Effector CD4-positive, alpha-beta T cell (primary cell): Measurements from ENCODE around the gene LRMDA.

Experiments
- DNase-seq: peaks from one replicate; pipeline ENCODE4 v3.0.0-alpha.2; 2020

LRMDA gene

DNA sequence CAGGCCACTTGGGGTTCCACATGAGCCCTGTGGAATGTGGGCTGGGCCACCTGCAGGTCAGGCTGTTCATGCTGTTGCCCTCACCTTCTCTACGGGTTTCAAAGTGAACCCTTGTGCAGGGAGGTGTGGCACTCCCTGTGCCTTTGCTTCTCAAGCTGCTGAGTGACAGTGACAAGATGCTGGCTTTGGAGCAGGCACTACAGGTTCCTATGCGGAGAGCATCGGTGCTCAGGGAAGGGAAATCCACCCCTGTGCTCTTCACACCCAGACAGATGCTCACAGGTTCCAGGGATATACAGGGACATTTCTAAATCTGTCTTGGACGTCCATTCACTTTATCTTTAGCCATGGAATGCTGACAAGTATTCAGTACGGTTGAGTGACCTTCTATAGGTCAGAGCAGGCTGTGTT lies 1005.0 kb downstream of the LRMDA start:
- no peak for DNase-seq

GRCh38 chr10:76436981-76437380 lies 1005.6 kb downstream of the LRMDA start:
- no peak for DNase-seq

- DNase-seq, result no peak
Measured at GRCh38 chr10:76440426-76440825, 1009.0 kb downstream of the LRMDA start.

GRCh38 chr10:76442113-76442512 lies 1010.7 kb downstream of the LRMDA start:
- DNase-seq, result no peak

DNA sequence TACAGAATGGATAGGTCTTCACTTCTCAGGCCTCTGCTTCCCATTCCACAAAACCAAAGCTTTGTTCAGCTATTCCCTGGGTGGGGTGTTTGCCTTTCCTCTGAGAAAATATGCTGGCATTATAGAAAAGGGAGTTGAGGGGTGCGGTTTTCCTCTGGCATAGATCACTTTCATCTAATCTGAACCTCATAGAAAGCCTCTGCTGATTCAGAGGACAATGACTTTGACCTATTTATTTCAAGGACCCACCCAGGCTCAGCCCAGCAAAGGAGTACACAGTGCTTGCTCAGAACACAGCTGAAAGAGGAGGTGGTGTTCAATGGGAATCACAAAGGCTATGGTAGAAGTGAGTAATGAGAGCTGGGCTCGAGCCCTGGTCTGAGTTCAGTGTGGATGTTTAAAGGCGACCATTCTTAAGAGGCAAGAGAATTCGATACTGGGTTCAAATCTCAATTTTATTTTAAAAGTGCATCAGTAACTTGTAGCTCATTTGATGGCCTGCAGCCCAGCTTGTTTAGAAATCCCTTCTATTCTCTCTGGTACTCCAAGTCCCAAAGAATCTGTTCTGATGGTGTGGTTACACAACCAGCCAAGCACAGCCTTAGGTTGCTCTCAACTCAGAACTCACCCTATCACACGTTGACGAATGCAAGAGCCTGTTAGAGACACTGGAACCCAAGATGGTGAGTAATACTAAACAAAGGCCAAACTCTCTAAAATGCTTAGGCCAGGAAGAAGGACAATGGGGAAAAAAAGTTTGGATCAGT lies 1012.8 kb downstream of the LRMDA start:
- no peak for DNase-seq

- no peak for DNase-seq
Measured at GRCh38 chr10:76447578-76447977, 1016.2 kb downstream of the LRMDA start.

DNA sequence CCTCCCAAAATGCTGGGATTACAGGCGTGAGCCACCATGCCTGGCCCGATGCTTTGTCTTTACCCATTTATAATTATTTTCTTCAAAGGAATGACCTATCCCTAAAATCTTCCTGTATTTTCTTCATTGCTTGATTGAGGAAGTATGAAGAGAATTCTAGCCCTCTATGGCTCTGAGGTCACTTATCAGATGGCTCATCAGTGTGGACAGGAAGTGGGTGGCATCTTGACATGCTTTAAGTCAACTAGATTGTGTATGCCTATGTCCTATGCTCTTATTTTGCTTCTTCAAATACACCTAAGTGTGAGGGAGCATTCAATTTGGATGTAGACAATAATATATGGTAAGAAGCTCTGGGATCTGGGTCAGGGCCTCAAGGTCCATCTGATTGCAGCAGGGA lies 1020.5 kb downstream of the LRMDA start:
- no peak for DNase-seq

DNA sequence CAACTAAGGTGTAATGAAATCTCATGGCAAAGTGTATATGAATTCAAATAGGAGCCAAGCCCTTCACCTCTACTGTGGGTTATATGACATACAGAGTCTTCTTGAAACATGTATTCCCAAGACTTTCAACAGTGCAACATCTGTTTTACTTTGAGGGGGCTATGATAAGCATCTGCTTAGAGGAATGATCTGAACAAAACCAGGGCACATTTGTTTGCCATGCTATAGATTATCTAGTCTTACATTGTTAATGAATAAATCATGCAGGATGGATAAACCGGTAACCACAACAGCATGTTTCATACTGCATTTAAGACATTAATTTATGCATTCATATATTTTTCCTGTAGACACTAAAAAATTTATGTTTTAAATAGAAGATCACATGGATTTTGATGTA lies 1021.9 kb downstream of the LRMDA start:
- no peak for DNase-seq

- no peak for DNase-seq
Measured at GRCh38 chr10:76453997-76454396, 1022.6 kb downstream of the LRMDA start.

- no peak for DNase-seq
Measured at GRCh38 chr10:76454506-76455140, 1023.2 kb downstream of the LRMDA start.

DNA sequence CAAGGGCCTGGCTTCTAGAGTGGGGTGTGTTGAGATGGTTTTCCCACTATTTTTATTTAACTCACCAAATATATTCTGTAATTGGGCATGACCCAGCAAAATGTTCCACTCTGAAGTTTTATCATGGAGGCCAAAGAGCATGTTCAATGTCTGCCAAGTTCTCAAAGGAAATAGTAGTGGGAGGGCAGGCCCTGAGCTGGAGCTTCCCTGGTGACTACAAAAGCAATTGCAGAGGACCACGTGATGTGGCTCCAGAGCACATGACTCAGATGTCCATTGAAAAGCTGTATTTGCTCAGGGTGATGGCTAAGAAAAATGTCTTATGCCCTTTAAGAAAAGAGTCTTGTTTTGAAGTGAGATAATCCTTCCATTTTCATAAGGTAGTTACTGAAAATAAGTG lies 1024.8 kb downstream of the LRMDA start:
- DNase-seq, result no peak

DNA sequence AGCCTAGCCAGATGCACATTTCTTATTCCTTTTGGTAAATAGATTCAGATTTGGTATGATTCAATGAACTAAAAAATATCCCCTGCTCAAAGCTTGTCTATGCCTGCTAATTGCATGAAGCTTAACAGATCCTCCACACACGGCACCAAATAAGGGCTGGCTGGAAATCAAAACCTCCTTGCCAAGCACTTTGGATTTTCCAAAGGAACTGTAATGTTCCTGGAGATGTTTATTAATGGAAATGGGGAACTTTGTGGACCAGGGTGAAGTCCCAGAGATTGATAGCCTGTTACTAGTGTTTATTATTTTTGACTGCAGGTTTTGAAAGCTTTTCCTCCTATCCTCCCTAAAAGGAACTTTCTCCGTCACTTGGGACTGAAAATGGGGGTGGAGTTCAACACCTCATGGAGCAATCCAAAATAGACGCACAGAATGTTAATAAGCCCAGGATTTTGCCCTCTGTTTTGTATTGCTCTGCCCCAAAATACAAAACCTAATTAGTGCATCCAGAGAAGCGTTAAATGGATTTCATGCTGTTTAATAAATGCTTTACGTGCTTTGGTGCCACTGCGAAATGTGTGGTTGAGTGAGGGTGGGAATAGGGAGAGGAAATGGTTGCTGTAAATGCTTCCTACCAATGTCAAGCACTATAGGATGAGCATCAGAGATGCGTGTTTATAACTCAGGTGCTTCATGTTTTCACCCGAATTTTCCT lies 1027.7 kb downstream of the LRMDA start:
- no peak for DNase-seq

GRCh38 chr10:76461024-76461423 lies 1029.6 kb downstream of the LRMDA start:
- DNase-seq, result no peak

GRCh38 chr10:76463111-76463510 lies 1031.7 kb downstream of the LRMDA start:
- DNase-seq, result no peak

DNA sequence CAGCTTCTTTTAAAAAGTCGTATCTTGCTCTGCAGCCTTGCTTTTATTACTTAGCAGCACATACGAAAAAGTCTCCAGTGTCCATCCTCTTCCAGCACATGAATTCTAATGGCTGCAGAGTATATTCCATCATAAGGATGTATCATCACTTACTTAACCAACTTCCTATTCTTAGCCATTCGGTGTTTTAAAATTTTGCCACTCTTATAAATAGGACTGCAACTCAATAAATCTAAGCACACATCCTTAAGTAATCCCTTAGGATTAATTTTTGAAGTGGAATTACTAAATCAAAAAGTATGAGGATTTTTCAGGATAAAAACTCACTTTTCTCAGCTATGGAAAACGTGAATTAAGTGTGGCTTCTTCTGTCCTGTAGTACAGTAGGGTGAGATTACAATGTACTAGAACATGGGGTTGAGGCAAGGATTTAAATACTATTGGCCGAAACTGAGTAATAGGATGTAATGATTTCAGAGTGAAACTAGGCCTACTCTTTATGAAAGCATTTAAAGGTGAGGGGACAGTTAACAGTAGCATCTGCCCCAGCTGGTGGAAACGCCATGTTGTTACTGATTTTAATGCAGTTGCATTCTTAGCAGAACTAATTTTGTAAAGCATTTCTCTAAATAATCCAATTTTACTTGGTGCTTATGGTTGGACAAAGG lies 1035.5 kb downstream of the LRMDA start:
- no peak for DNase-seq

- DNase-seq, result no peak
Measured at GRCh38 chr10:76469675-76470074, 1038.3 kb downstream of the LRMDA start.

- no peak for DNase-seq
Measured at GRCh38 chr10:76479103-76479790, 1047.8 kb downstream of the LRMDA start.

- DNase-seq, result no peak
Measured at GRCh38 chr10:76481178-76481577, 1049.8 kb downstream of the LRMDA start.

DNA sequence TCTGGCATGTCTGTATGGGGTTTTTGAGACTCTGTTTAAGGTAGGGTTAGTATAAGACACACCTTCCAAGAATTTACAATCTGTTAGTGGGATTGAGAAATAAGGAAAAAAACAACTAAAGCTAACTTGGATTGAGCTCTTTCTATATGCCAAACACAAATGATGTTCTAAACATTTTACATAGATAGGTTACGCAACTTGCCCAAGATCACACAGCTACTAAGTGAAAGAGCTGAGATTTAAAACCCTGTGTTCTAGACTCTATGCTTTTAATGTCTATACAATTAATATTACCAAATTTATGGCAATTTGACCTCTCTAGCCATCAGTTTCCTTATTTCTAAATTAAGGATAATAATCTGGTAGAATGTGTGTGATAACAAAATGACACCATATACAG lies 1056.2 kb downstream of the LRMDA start:
- no peak for DNase-seq

GRCh38 chr10:76488602-76489001 lies 1057.2 kb downstream of the LRMDA start:
- DNase-seq, result no peak

DNA sequence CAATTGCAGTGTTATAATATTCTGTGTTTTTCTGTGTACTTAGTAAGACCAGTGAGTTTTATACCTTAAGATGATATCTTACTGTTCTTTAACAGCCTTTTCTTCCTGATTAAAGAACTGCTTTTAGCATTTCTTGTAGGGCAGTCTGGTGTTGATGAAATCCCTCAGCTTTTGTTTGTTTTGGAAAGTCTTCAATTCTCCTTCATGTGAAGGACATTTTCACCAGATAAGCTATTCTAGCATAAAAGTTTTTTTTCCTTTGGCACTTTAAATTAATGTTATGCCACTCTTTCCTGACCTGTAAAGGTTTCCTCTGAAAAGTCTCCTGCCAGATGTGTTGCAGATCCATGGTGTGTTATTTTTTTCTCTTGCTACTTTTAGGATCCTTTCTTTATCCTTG lies 1059.8 kb downstream of the LRMDA start:
- DNase-seq, result no peak

DNA sequence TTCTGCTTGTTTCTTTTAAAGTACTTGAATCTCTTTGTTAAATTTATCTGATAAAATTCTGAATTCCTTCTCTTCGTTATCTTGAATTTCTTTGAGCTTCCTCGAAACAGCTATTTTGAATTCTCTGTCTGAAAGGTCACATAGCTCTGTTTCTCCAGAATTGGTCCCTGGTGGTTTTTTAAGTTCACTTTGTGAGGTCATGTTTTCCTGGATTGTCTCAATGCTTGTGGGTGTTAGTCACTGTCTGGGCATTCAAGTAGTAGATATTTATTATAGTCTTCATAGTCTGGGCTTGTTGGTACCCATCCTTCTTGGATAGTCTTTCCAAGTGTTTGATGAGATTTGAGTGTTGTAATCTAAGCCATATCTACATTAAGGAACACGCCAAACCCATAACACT lies 1060.6 kb downstream of the LRMDA start:
- DNase-seq, result no peak
